BLaER1 (cell line): ENCODE measurements around the gene MOB1B.
"Not testable (repeated sequence)": the region's sequence is repeated elsewhere in the genome, so short reads cannot be mapped to it uniquely, and the experiment has no call there.

Experiments
- H3K27ac ChIP-seq: shearing (Covaris generic); formaldehyde crosslinking; 2 replicates; pipeline ENCODE4 v1.8.1; 2022
- H3K27me3 ChIP-seq: shearing (Covaris generic); formaldehyde crosslinking; 2 replicates; pipeline ENCODE4 v1.8.1; 2022
- H3K36me3 ChIP-seq: shearing (Covaris generic); formaldehyde crosslinking; 2 replicates; pipeline ENCODE4 v1.8.1; 2022
- H3K4me1 ChIP-seq: shearing (Covaris generic); formaldehyde crosslinking; 2 replicates; pipeline ENCODE4 v1.8.1; 2022
- H3K4me2 ChIP-seq: shearing (Covaris generic); formaldehyde crosslinking; 2 replicates; pipeline ENCODE4 v1.8.1; 2022
- H3K4me3 ChIP-seq: shearing (Covaris generic); formaldehyde crosslinking; 2 replicates; pipeline ENCODE4 v1.8.1; 2022
- H3K9ac ChIP-seq: shearing (Covaris generic); formaldehyde crosslinking; 2 replicates; pipeline ENCODE4 v1.8.1; 2022
- H3K9me3 ChIP-seq: shearing (Covaris generic); formaldehyde crosslinking; 2 replicates; pipeline ENCODE4 v1.8.1; 2022
- H4K20me1 ChIP-seq: shearing (Covaris generic); formaldehyde crosslinking; 2 replicates; pipeline ENCODE4 v1.8.1; 2022
- Cebpa-rat ChIP-seq: shearing (Covaris generic); IDR thresholded peaks from 2 replicates; pipeline ENCODE4 v1.8.1; 2022

Gene MOB1B

GRCh38 chr4:71026086-71026485, 123.9 kb downstream of the MOB1B start:
- Histone ChIP-seq H3K4me2 (no peak overlapping the region), H3K4me1 (no peaks in the 10 kb centered on the region), H3K36me3 (peaks cover 85% of the 10 kb centered on the region), H3K9me3 (no peaks in the 10 kb centered on the region), H3K27me3 (no peaks in the 10 kb centered on the region), H4K20me1 (peaks cover 39% of the 10 kb centered on the region), H3K4me3 (no peak overlapping the region), H3K9ac (no peak overlapping the region), H3K27ac (no peak overlapping the region)
- no peak for TF ChIP-seq Cebpa-rat

DNA sequence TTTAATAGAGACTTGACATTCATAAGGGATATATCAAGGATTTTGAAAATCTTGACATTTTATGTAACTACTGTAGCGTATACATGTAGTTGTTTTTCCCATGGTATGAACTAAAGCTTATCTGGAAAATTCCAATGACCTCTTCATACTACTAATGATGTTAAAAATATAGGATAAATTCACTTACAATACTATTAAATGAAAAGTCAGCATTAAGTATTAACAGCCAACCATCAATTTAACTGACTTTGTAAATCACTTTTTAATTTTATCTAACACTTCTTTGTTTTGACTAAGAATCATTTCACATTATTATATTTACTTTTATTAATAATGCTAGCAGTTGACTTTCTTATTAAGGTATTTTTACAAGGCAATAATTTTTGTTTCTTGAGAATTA, 125.4 kb downstream of the MOB1B start:
- no peak overlapping the region for H3K4me3 ChIP-seq
- no peak overlapping the region for H3K27ac ChIP-seq
- no peaks in the 10 kb centered on the region for H3K9me3 ChIP-seq
- peaks cover 23% of the 10 kb centered on the region for H4K20me1 ChIP-seq
- H3K9ac ChIP-seq, result no peak overlapping the region
- H3K36me3 ChIP-seq, result peaks cover 85% of the 10 kb centered on the region
- no peaks in the 10 kb centered on the region for H3K4me1 ChIP-seq
- TF ChIP-seq Cebpa-rat, result no peak
- H3K4me2 ChIP-seq, result no peak overlapping the region
- H3K27me3 ChIP-seq, result no peaks in the 10 kb centered on the region

GRCh38 chr4:71029504-71029903, 127.3 kb downstream of the MOB1B start:
- no peak overlapping the region for H3K27ac ChIP-seq
- no peak overlapping the region for H3K9ac ChIP-seq
- no peak for TF ChIP-seq Cebpa-rat
- H3K27me3 ChIP-seq, result no peaks in the 10 kb centered on the region
- H3K9me3 ChIP-seq, result no peaks in the 10 kb centered on the region
- no peak overlapping the region for H3K4me3 ChIP-seq
- H3K36me3 ChIP-seq, result peaks cover 86% of the 10 kb centered on the region
- H3K4me1 ChIP-seq, result no peaks in the 10 kb centered on the region
- no peak overlapping the region for H3K4me2 ChIP-seq
- peaks cover 9% of the 10 kb centered on the region; the same call in 1 of the 2 replicates for H4K20me1 ChIP-seq

- H3K27me3 ChIP-seq, H3K9ac ChIP-seq, H4K20me1 ChIP-seq, H3K27ac ChIP-seq, H3K4me1 ChIP-seq, H3K4me2 ChIP-seq, H3K9me3 ChIP-seq, H3K4me3 ChIP-seq: not testable (repeated sequence)
- H3K36me3 ChIP-seq, result peaks cover 89% of the 10 kb centered on the region
Observed at GRCh38 chr4:71032106-71032505, 129.9 kb downstream of the MOB1B start.
